Stimulated activated effector memory CD8-positive, alpha-beta T cell treated with anti-CD3 and anti-CD28 coated beads, Interleukin-12 subunit alpha, Interleukin-12 subunit beta, amount 100 ng/mL, for 72 hours (primary cell): ENCODE data around the gene CYBA.

ENCODE experiments used
- ATAC-seq: fragments of 150-1000 bp; cut with Tn5 transposase; 2 replicates; pipeline ENCODE4 v1.10.0; 2021
- DNase-seq, 2 donors: peaks; one replicate each; pipeline ENCODE4 v3.0.0; 2021 to 2022; ENCODE audit warnings: low spot score in 2 of 2
- H3K27ac Mint-ChIP-seq: one replicate; pipeline ENCODE4 v1.8.0; 2022; ENCODE audit warnings: mild to moderate bottlenecking, mixed read lengths
- H3K36me3 Mint-ChIP-seq: one replicate; pipeline ENCODE4 v1.8.0; 2022; ENCODE audit warnings: mild to moderate bottlenecking, mixed read lengths
- H3K4me1 Mint-ChIP-seq: one replicate; pipeline ENCODE4 v1.8.0; 2022; ENCODE audit warnings: mixed read lengths
- H3K4me3 Mint-ChIP-seq: one replicate; pipeline ENCODE4 v1.8.0; 2022; ENCODE audit warnings: mild to moderate bottlenecking, mixed read lengths
- H3K9me3 Mint-ChIP-seq: one replicate; pipeline ENCODE4 v1.8.0; 2022; ENCODE audit warnings: mixed read lengths

Gene CYBA

GRCh38 chr16:88593489-88593888 lies 57.4 kb downstream of the CYBA start:
- H3K9me3 Mint-ChIP-seq, result no peaks in the 10 kb centered on the region
- ATAC-seq (no peak), DNase-seq (no peak)
- no peak overlapping the region for H3K4me3 Mint-ChIP-seq
- no peak overlapping the region for H3K27ac Mint-ChIP-seq
- peaks cover 95% of the 10 kb centered on the region for H3K36me3 Mint-ChIP-seq
- peaks cover 42% of the 10 kb centered on the region for H3K4me1 Mint-ChIP-seq
